C4-2B (cell line): ENCODE data around the gene RBP3.

ENCODE experiments used
- ZFX ChIP-seq: fragments of 450-650 bp; IDR thresholded peaks from 2 replicates; pipeline ENCODE4 v1.6.1; 2017
- TF ChIP-seq, protein P1 (sequence below): fragments of 450-650 bp; conservative IDR thresholded peaks from 2 replicates; pipeline ENCODE4 v1.5.1; 2017; ENCODE audit warnings: mild to moderate bottlenecking

DNA sequence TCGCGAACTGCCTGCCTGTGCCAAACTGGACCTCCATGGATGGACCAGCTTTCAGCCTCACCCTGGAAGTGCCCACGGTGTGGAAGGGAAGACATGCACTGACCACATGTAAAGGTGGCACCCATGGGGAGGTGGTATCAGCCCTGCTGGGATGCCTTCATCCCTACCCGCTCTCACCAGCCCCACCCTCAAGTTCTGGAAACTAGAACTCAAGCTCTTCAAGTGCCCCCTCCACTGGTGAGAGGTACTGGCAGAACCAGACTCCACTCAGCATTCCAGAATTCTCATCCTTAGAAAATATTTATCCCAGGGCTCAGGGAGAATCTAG, 30.0 kb downstream of the RBP3 start:
- TF ChIP-seq, protein P1, sequence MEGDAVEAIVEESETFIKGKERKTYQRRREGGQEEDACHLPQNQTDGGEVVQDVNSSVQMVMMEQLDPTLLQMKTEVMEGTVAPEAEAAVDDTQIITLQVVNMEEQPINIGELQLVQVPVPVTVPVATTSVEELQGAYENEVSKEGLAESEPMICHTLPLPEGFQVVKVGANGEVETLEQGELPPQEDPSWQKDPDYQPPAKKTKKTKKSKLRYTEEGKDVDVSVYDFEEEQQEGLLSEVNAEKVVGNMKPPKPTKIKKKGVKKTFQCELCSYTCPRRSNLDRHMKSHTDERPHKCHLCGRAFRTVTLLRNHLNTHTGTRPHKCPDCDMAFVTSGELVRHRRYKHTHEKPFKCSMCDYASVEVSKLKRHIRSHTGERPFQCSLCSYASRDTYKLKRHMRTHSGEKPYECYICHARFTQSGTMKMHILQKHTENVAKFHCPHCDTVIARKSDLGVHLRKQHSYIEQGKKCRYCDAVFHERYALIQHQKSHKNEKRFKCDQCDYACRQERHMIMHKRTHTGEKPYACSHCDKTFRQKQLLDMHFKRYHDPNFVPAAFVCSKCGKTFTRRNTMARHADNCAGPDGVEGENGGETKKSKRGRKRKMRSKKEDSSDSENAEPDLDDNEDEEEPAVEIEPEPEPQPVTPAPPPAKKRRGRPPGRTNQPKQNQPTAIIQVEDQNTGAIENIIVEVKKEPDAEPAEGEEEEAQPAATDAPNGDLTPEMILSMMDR: no peak
- TF ChIP-seq ZFX: no peak
